Heart right ventricle (tissue), 16 donors: ENCODE data around the gene RBM28. TPM values are rescaled to one million over a fixed set of nuclear protein-coding genes. Genes with fewer than 3 reads are reported as not detected.

ENCODE experiments used
- ATAC-seq, 8 donors: fragments of 200-7000 bp; cut with Tn5 transposase; one replicate each; pipeline ENCODE4 v1.9.1; 2020; ENCODE audit warnings: mild to moderate bottlenecking in 8 of 8, moderate library complexity in 8 of 8, moderate number of reproducible peaks in 1 of 8
- DNase-seq, 2 donors: peaks; one replicate each; pipeline ENCODE4 v3.0.0-alpha.2; 2020
- H3K27ac ChIP-seq, 10 donors: fragments of 200-600 bp; sonication (generic) in 2 of 10; one replicate each; pipeline versions ENCODE4 v1.5.0 to v1.8.0; 2020 to 2022; ENCODE audit warnings: mild to moderate bottlenecking in 3 of 10
- H3K27me3 ChIP-seq, 7 donors: fragments of 200-600 bp; one replicate each; pipeline ENCODE4 v1.8.0; 2021 to 2022; ENCODE audit warnings: mild to moderate bottlenecking in 2 of 7
- H3K36me3 ChIP-seq, 9 donors: fragments of 200-600 bp; sonication (generic) in 1 of 9; one replicate each; pipeline versions ENCODE4 v1.5.0 to v1.8.0; 2020 to 2022; ENCODE audit warnings: mild to moderate bottlenecking in 2 of 9
- H3K4me1 ChIP-seq, 9 donors: fragments of 200-600 bp; sonication (generic) in 1 of 9; one replicate each; pipeline versions ENCODE4 v1.5.0 to v1.8.0; 2020 to 2022; ENCODE audit warnings: mild to moderate bottlenecking in 4 of 9
- H3K4me3 ChIP-seq, 10 donors: fragments of 200-600 bp; sonication (generic) in 2 of 10; one replicate each; pipeline versions ENCODE4 v1.5.0 to v1.8.0; 2020 to 2022; ENCODE audit warnings: mild to moderate bottlenecking in 7 of 10, moderate library complexity in 2 of 10
- H3K9me3 ChIP-seq, 11 donors: fragments of 200-600 bp in 10 of 11; sonication (generic) in 2 of 11; one replicate each; pipeline versions ENCODE4 v1.5.0 to v1.8.0; 2013 to 2022; ENCODE audit warnings: mild to moderate bottlenecking in 2 of 11, control low read depth in 1 of 11, moderate library complexity in 1 of 11
- WGBS, 2 donors: extraction: QIAGEN DNeasy Blood & Tissue Kit; methylation state at CpG; one replicate each; pipeline ENCODE4 v1.1.7; 2013; ENCODE audit warnings: inconsistent platforms in 1 of 2; 5-methylcytosine and 5-hydroxymethylcytosine counted together
- intact Hi-C, 10 donors: fragments of 100-400 bp; cut with DNase I; formaldehyde crosslinking; loops; one replicate each; pipeline versions ENCODE4 v1.11.1 to v1.14.2; 2022
- long read RNA-seq, 3 donors: library from polyadenylated mRNA; unstranded; transcript quantifications; one replicate each; pipeline ENCODE4 v2.0.0, GENCODE V29; 2020 to 2021
- polyA plus RNA-seq, 2 donors: library from polyadenylated mRNA; stranded (reverse); fragments of 200-250 nt; gene quantifications; one replicate each; pipeline ENCODE4 v1.2.3, GENCODE V29; 2013
- total RNA-seq, 10 donors: library from RNA; stranded (reverse); fragmentation: NEBNext Ultra II Directional in 3 of 10; extraction: Animal tissue kit (Norgen Biotek cat#: 25700) in 3 of 10; gene quantifications; one replicate each; pipeline versions ENCODE4 v1.2.1 to v1.2.4, GENCODE V29; 2021 to 2023
- TF ChIP-seq, protein P1 (sequence below), 9 donors: fragments of 200-600 bp; sonication (generic) in 2 of 9; IDR thresholded peaks; one replicate each; pipeline versions ENCODE4 v1.5.0 to v1.8.0; 2021 to 2022; ENCODE audit warnings: antibody characterized with exemption in 9 of 9, mild to moderate bottlenecking in 5 of 9, moderate library complexity in 1 of 9
- donor health status: Arrhythmogenic right ventricular cardiomyopathy.
- donor health status: ischemic (EF 13 %, LVEDD 7.1; RV severe dilation, severe dysfunction).
- donor health status: healthy with polysubstance abuse.
- donor health status: DM: no; HTN: yes; CAD: no.
- donor health status: DM: no; HTN: no; CAD: no.
- donor health status: ischemic (EF 25% LVEDD 6.9; RV normal size, moderate dysfunction).
- donor health status: ischemic (EF 25% LVEDD 5.7; RV mildly dilated, moderate dysfunction).
- donor health status: healthy.
- donor health status: DM: yes; HTN: yes; CAD: no.
- donor health status: Ischemic cardiomyopathy.
- donor health status: ischemic (EF 35%, LVEDD 5.7; RV mildly dilated, moderate dysfunction).
- donor health status: nonischemic (EF 11% LVEDD 7.7; RV severe dilation, severe dysfunction).
- donor health status: DM: yes; HTN: yes; CAD: no.
- donor health status: PGD.
- donor health status: ischemic (EF 29% LVEDD 5.4; RV normal size, mild dysfunction).
- donor health status: nonischemic (EF 23%, LVEDD 6.1; RV moderate dilation, normal function).

The RBM28 gene, protein sequence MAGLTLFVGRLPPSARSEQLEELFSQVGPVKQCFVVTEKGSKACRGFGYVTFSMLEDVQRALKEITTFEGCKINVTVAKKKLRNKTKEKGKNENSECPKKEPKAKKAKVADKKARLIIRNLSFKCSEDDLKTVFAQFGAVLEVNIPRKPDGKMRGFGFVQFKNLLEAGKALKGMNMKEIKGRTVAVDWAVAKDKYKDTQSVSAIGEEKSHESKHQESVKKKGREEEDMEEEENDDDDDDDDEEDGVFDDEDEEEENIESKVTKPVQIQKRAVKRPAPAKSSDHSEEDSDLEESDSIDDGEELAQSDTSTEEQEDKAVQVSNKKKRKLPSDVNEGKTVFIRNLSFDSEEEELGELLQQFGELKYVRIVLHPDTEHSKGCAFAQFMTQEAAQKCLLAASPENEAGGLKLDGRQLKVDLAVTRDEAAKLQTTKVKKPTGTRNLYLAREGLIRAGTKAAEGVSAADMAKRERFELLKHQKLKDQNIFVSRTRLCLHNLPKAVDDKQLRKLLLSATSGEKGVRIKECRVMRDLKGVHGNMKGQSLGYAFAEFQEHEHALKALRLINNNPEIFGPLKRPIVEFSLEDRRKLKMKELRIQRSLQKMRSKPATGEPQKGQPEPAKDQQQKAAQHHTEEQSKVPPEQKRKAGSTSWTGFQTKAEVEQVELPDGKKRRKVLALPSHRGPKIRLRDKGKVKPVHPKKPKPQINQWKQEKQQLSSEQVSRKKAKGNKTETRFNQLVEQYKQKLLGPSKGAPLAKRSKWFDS
- total RNA-seq (10 to 100 TPM; 21.5 to 40.3 (median 28.3) TPM), polyA plus RNA-seq (10 to 100 TPM; 16.6 to 96.9 TPM)
- long read RNA-seq, donor 1, full-length matches to known transcripts, result 24 of 44 reads
- long read RNA-seq, donor 1, partial matches to known transcripts, result 6 of 44 reads
- long read RNA-seq, donor 1, other reads (novel, unspliced or antisense), result 14 of 44 reads
- long read RNA-seq, donor 2, full-length matches to known transcripts, result 9 of 23 reads
- long read RNA-seq, donor 2, partial matches to known transcripts, result 4 of 23 reads
- long read RNA-seq, donor 2, other reads (novel, unspliced or antisense), result 10 of 23 reads
- long read RNA-seq, donor 3, full-length matches to known transcripts, result 29 of 74 reads
- long read RNA-seq, donor 3, partial matches to known transcripts, result 15 of 74 reads
- long read RNA-seq, donor 3, other reads (novel, unspliced or antisense), result 30 of 74 reads

DNA sequence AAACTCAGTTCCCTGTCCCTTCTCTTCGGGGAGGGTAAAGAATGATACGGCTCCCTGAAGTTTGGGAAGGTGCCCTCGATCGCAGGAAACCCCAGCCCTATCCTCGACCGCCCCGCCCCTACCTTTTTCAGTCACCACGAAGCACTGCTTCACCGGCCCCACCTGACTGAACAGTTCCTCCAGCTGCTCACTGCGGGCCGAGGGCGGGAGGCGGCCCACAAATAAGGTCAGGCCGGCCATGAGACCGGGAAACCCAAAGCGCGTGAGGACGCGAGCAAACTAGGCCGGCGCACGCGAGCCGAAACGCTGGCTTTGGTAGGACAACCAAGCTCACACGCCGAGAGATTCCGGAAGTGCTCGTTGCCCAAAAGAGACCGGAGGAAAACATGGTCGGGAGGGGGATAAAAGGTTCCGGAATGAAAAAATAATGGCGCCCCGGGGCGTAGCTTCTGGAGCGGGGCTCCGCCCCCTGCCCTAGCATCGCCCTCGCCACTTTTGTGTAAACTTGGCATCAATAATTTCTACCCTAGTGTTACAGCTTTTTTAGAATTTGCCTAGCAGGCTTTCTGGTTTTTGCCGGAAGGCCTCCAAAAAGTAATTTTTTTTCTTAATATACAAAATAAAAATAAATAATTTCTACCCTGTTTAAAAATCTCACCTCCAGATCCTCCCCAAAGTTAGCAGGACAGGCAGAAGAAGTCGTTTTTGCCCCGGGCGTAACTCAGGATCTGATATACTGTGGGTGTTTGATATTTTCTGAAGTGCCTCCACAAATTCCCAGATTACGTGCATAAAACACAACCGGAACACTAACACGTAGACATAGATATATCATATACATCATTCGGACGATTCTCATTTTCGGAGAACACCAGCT is at the start of gene RBM28:
RBM28 (minus strand) TSS at position 355 of the 877 bp plus-strand sequence; CDS start at position 240, 115 bp downstream.
- Histone ChIP-seq H3K36me3 (peaks cover 0 to 26% (median 6%) of the 10 kb centered on the region in 9 donors), H3K27ac (peak within 1 kb of the TSS in 9 of 10 donors; percentile 64 to 92 (median 86)), H3K4me3 (peak within 1 kb of the TSS; percentile 30 to 93 (median 79)), H3K9me3 (no peaks in the 10 kb centered on the region), H3K4me1 (peaks cover 3 to 30% (median 24%) of the 10 kb centered on the region in 9 donors), H3K27me3 (no peaks in the 10 kb centered on the region)
- ATAC-seq (peak; percentile 87 to 96 (median 94)), DNase-seq (peak; percentile 80 to 84)
- TF ChIP-seq, protein P1, sequence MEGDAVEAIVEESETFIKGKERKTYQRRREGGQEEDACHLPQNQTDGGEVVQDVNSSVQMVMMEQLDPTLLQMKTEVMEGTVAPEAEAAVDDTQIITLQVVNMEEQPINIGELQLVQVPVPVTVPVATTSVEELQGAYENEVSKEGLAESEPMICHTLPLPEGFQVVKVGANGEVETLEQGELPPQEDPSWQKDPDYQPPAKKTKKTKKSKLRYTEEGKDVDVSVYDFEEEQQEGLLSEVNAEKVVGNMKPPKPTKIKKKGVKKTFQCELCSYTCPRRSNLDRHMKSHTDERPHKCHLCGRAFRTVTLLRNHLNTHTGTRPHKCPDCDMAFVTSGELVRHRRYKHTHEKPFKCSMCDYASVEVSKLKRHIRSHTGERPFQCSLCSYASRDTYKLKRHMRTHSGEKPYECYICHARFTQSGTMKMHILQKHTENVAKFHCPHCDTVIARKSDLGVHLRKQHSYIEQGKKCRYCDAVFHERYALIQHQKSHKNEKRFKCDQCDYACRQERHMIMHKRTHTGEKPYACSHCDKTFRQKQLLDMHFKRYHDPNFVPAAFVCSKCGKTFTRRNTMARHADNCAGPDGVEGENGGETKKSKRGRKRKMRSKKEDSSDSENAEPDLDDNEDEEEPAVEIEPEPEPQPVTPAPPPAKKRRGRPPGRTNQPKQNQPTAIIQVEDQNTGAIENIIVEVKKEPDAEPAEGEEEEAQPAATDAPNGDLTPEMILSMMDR (IDR thresholded peaks at IDR 0.05), result peak in 1 of 9 donors; percentile 7
- intact Hi-C loops, result no loop called here
- WGBS, 2 donors, result 13% methylated on average over 49 of the region's 49 CpGs

DNA sequence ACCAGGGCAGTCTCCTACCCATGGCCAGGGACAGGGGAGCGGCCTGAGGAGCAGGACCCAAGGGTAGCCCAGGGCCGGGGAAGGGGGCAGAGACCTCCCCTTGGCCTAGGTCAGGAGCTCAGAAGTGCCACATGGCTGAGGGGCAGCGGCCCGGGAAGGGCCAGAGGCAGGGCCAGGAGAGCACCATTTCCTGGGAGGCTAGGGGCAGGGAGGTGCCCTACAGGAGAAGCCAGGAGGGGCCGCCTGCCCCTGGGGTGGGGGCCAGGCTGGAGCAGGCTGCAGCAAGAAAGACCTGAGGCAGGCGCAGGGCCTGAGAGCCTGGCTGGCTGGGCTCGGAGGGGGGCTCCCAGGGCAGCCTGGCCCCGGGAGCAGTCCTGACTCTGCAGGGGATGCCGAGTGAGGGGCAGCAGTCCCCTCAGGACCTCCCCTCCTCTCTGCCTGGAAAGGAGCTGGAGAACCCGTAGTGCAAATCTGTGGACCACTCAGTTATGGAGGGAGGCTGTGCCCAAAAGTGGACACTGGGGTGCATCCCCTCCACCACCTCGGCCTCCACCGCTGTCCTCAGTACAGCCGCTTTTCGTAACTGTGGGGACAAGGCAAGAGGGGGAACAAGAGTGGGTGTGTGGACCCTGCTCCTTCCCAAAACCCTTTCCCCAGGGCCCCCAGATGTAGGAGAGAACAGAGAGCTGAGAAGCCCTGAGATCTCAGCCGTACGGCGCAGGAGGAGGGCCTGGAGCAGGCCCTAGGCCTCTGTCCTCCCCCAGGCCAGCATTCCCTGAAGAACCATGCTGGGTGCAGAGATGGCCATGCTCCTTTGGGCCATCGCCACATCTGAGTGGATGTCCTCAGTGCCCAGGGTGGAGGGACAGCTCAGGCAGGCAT is 49.0 kb upstream of the RBM28 start:
- TF ChIP-seq, protein P1 (IDR thresholded peaks at IDR 0.05), result no peak
- Histone ChIP-seq H3K4me1 (peaks cover 0 to 5% (median 0%) of the 10 kb centered on the region in 9 donors), H3K27ac (no peak overlapping the region), H3K4me3 (no peak overlapping the region), H3K27me3 (peaks cover 0 to 7% (median 0%) of the 10 kb centered on the region in 7 donors), H3K36me3 (peaks cover 0 to 65% (median 15%) of the 10 kb centered on the region in 9 donors), H3K9me3 (no peaks in the 10 kb centered on the region)
- no peak for ATAC-seq
- 91 to 94% methylated on average over 18 of the region's 18 CpGs for WGBS, 2 donors
- no peak for DNase-seq
- intact Hi-C loops, result no loop called here

DNA sequence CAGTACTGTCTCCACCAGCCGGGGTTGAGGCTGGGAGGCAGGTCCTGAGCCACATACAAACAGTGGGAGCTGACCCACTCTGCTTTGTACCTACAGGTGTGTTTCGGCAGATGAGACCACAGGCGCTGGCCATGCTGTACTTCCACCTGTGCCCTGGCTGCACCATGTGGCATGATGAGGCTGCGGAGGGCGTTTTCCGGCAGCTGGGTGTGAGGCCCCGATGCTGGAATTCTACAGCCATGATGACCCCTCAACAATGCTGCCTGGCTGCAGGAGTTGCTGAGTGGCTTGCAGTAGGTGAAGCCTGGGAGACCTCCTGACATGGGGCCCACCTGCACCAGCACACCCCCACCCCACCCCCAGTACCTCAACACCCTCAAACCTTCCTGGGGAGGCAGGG is 48.1 kb upstream of the RBM28 start:
- TF ChIP-seq, protein P1 (IDR thresholded peaks at IDR 0.05), result no peak
- H3K36me3 ChIP-seq, result peaks cover 0 to 56% (median 8%) of the 10 kb centered on the region in 9 donors
- no peak overlapping the region for H3K27ac ChIP-seq
- H3K4me3 ChIP-seq, result no peak overlapping the region
- peaks cover 0 to 11% (median 5%) of the 10 kb centered on the region in 9 donors for H3K4me1 ChIP-seq
- intact Hi-C loops, result no loop called here
- 96 to 98% methylated on average over 7 of the region's 7 CpGs for whole genome bisulfite sequencing, 2 donors
- DNase-seq (no peak), ATAC-seq (no peak)
- peaks cover 0 to 7% (median 0%) of the 10 kb centered on the region in 7 donors for H3K27me3 ChIP-seq
- H3K9me3 ChIP-seq, result no peaks in the 10 kb centered on the region
